Anterior cingulate cortex (tissue), 58 donors: ENCODE results near the gene SMAP1.
"Not testable (repeated sequence)": the region's sequence is repeated elsewhere in the genome, so short reads cannot be mapped to it uniquely, and the experiment has no call there.

Experiments
- DNase-seq, 58 donors: peaks; one replicate each; lab custom pipeline; 2025; lab: John Stamatoyannopoulos, UW

The SMAP1 gene

GRCh38 chr6:70735513-70735912 lies 67.8 kb downstream of the SMAP1 start:
- DNase-seq = no peak

GRCh38 chr6:70738028-70738427 lies 70.3 kb downstream of the SMAP1 start:
- no peak for DNase-seq

- no peak for DNase-seq
Measured at GRCh38 chr6:70739534-70739933, 71.9 kb downstream of the SMAP1 start.

- DNase-seq = not testable (repeated sequence)
Measured at GRCh38 chr6:70740746-70741145, 73.1 kb downstream of the SMAP1 start.

GRCh38 chr6:70742462-70742861 lies 74.8 kb downstream of the SMAP1 start:
- DNase-seq = not testable (repeated sequence)

GRCh38 chr6:70753870-70754380 lies 86.2 kb downstream of the SMAP1 start:
- no peak for DNase-seq

- no peak for DNase-seq
Measured at GRCh38 chr6:70758883-70759282, 91.2 kb downstream of the SMAP1 start.

- DNase-seq = no peak
Measured at GRCh38 chr6:70763754-70764510, 96.2 kb downstream of the SMAP1 start.

GRCh38 chr6:70764706-70765105 lies 97.0 kb downstream of the SMAP1 start:
- no peak for DNase-seq

GRCh38 chr6:70771351-70771750 lies 103.7 kb downstream of the SMAP1 start:
- not testable (repeated sequence) for DNase-seq

GRCh38 chr6:70779934-70780333 lies 112.3 kb downstream of the SMAP1 start:
- no peak for DNase-seq

- DNase-seq = no peak
Measured at GRCh38 chr6:70790483-70791224, 123.0 kb downstream of the SMAP1 start.

- no peak for DNase-seq
Measured at GRCh38 chr6:70797625-70798024, 129.9 kb downstream of the SMAP1 start.

- DNase-seq = no peak
Measured at GRCh38 chr6:70806086-70806485, 138.4 kb downstream of the SMAP1 start.

GRCh38 chr6:70811788-70812187 lies 144.1 kb downstream of the SMAP1 start:
- DNase-seq = no peak

GRCh38 chr6:70813885-70814284 lies 146.2 kb downstream of the SMAP1 start:
- no peak for DNase-seq

- no peak for DNase-seq
Measured at GRCh38 chr6:70819646-70820045, 152.0 kb downstream of the SMAP1 start.

- DNase-seq = no peak
Measured at GRCh38 chr6:70820778-70821177, 153.1 kb downstream of the SMAP1 start.

- no peak for DNase-seq
Measured at GRCh38 chr6:70821751-70822150, 154.1 kb downstream of the SMAP1 start.

GRCh38 chr6:70823651-70824050 lies 156.0 kb downstream of the SMAP1 start:
- DNase-seq = no peak

GRCh38 chr6:70831427-70831826 lies 163.7 kb downstream of the SMAP1 start:
- DNase-seq = no peak

- DNase-seq = no peak
Measured at GRCh38 chr6:70834520-70834919, 166.8 kb downstream of the SMAP1 start.
